ENCODE data around the gene SUCLG2.

SUCLG2 gene

GRCh38 chr3:67535006-67535405, 119.4 kb downstream of the SUCLG2 start:
- no peaks in the 10 kb centered on the region for H3K4me1 ChIP-seq (ENCODE audit: control insufficient read depth, insufficient read depth, low read depth, low read length)
- H3K4me2 ChIP-seq (ENCODE audit: low read length, poor library complexity, severe bottlenecking): no peak overlapping the region
- no peaks in the 10 kb centered on the region for H3K27me3 ChIP-seq (ENCODE audit: control insufficient read depth in 1 of 2, insufficient read depth in 1 of 2, low read length in 2 of 2)
- no peak overlapping the region for H3K27ac ChIP-seq (ENCODE audit: low read length, poor library complexity, severe bottlenecking)
- no peak overlapping the region for H3K18ac ChIP-seq (ENCODE audit: low read depth in 1 of 2, low read length in 2 of 2)
- no peak overlapping the region for H2BK12ac ChIP-seq (ENCODE audit: low read length in 2 of 2)
- H3K14ac ChIP-seq (ENCODE audit: low read length in 2 of 2): peak overlapping the region in 1 of 2 experiments; percentile 15
- no peaks in the 10 kb centered on the region for H3K9me3 ChIP-seq (ENCODE audit: control insufficient read depth, low read length)
- H2AFZ ChIP-seq (ENCODE audit: low read depth, low read length): no peak overlapping the region
- H3K4ac ChIP-seq (ENCODE audit: low read depth in 1 of 2, low read length in 2 of 2): no peak overlapping the region
- peak overlapping the region; percentile 35 for H2AK5ac ChIP-seq (ENCODE audit: low read length, severe bottlenecking)
- H3K4me3 ChIP-seq (ENCODE audit: insufficient read depth in 1 of 2, low read depth in 1 of 2, low read length in 2 of 2): no peak overlapping the region
- no peak for DNase-seq
- H2BK15ac ChIP-seq (ENCODE audit: low read depth, poor library complexity, severe bottlenecking): no peak overlapping the region
- no peak overlapping the region for H3K9ac ChIP-seq (ENCODE audit: low read length)
- no peak overlapping the region for H2BK5ac ChIP-seq (ENCODE audit: low read depth, low read length, poor library complexity, severe bottlenecking)
- WGBS: 87% methylated on average over 3 of the region's 3 CpGs
- H4K91ac ChIP-seq (ENCODE audit: low read length): no peak overlapping the region
- no peak overlapping the region for H3K23ac ChIP-seq (ENCODE audit: low read length in 2 of 2)
- no peaks in the 10 kb centered on the region for H3K36me3 ChIP-seq (ENCODE audit: control insufficient read depth in 1 of 2, insufficient read depth in 2 of 2, low read depth in 1 of 2, low read length in 2 of 2)
- no peak overlapping the region for H4K8ac ChIP-seq (ENCODE audit: low read length)
- H3K79me1 ChIP-seq (replicated peaks; ENCODE audit: low read length, poor library complexity, severe bottlenecking): peaks cover 22% of the 10 kb centered on the region
- no peak overlapping the region for H2BK120ac ChIP-seq (ENCODE audit: low read depth, low read length)

DNA sequence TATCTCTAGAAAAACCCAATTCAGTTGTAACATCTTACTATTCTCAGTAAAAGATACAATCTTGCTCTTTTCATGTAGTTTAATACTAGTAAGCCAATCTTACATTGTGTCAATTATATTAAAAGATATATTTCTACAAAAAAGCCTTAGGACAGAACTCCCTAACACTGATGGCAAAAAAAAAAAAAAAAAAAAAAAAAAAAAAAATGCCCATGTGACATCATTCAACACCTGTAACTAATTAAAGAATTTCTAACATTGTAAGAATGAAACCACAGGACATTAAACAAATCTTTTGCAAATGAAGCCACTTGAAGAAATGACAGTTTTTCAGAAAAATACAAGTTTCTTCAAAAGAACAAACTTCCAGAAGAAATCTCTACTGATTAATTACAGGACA, 119.8 kb downstream of the SUCLG2 start:
- no peak overlapping the region for H3K9ac ChIP-seq (ENCODE audit: low read length)
- H2AFZ ChIP-seq (ENCODE audit: low read depth, low read length): no peak overlapping the region
- no peak for DNase-seq

GRCh38 chr3:67531181-67532101, 123.0 kb downstream of the SUCLG2 start:
- no peaks in the 10 kb centered on the region for H3K9me3 ChIP-seq (ENCODE audit: control insufficient read depth, low read length)
- no peak overlapping the region for H2BK15ac ChIP-seq (ENCODE audit: low read depth, poor library complexity, severe bottlenecking)
- H2AK5ac ChIP-seq (ENCODE audit: low read length, severe bottlenecking): no peak overlapping the region
- H3K4me3 ChIP-seq (ENCODE audit: insufficient read depth in 1 of 2, low read depth in 1 of 2, low read length in 2 of 2): no peak overlapping the region
- H3K18ac ChIP-seq (ENCODE audit: low read depth in 1 of 2, low read length in 2 of 2): no peak overlapping the region
- H4K91ac ChIP-seq (ENCODE audit: low read length): no peak overlapping the region
- no peak overlapping the region for H3K14ac ChIP-seq (ENCODE audit: low read length in 2 of 2)
- H2BK12ac ChIP-seq (ENCODE audit: low read length in 2 of 2): no peak overlapping the region
- DNase-seq: peak; percentile 3
- no peak overlapping the region for H2BK120ac ChIP-seq (ENCODE audit: low read depth, low read length)
- no peaks in the 10 kb centered on the region for H3K4me1 ChIP-seq (ENCODE audit: control insufficient read depth, insufficient read depth, low read depth, low read length)
- H3K23ac ChIP-seq (ENCODE audit: low read length in 2 of 2): no peak overlapping the region
- H3K27ac ChIP-seq (ENCODE audit: low read length, poor library complexity, severe bottlenecking): peak overlapping the region; percentile 10
- no peak overlapping the region for H3K4me2 ChIP-seq (ENCODE audit: low read length, poor library complexity, severe bottlenecking)
- 57% methylated on average over 4 of the region's 6 CpGs for WGBS
- no peak overlapping the region for H2AFZ ChIP-seq (ENCODE audit: low read depth, low read length)
- no peaks in the 10 kb centered on the region for H3K27me3 ChIP-seq (ENCODE audit: control insufficient read depth in 1 of 2, insufficient read depth in 1 of 2, low read length in 2 of 2)
- H3K9ac ChIP-seq (ENCODE audit: low read length): no peak overlapping the region
- H3K36me3 ChIP-seq (ENCODE audit: control insufficient read depth in 1 of 2, insufficient read depth in 2 of 2, low read depth in 1 of 2, low read length in 2 of 2): peaks cover 0 to 15% of the 10 kb centered on the region in 2 experiments
- peaks cover 28% of the 10 kb centered on the region for H3K79me1 ChIP-seq (replicated peaks; ENCODE audit: low read length, poor library complexity, severe bottlenecking)
- no peak overlapping the region for H3K4ac ChIP-seq (ENCODE audit: low read depth in 1 of 2, low read length in 2 of 2)
- H4K8ac ChIP-seq (ENCODE audit: low read length): no peak overlapping the region
- no peak overlapping the region for H2BK5ac ChIP-seq (ENCODE audit: low read depth, low read length, poor library complexity, severe bottlenecking)

More for the DNA sequence above, 119.8 kb downstream of the SUCLG2 start:
- Histone ChIP-seq H3K23ac (ENCODE audit: low read length in 2 of 2) (no peak overlapping the region), H4K91ac (ENCODE audit: low read length) (no peak overlapping the region), H2BK120ac (ENCODE audit: low read depth, low read length) (no peak overlapping the region), H3K27me3 (ENCODE audit: control insufficient read depth in 1 of 2, insufficient read depth in 1 of 2, low read length in 2 of 2) (no peaks in the 10 kb centered on the region), H3K36me3 (ENCODE audit: control insufficient read depth in 1 of 2, insufficient read depth in 2 of 2, low read depth in 1 of 2, low read length in 2 of 2) (no peaks in the 10 kb centered on the region), H3K4ac (ENCODE audit: low read depth in 1 of 2, low read length in 2 of 2) (no peak overlapping the region), H3K18ac (ENCODE audit: low read depth in 1 of 2, low read length in 2 of 2) (no peak overlapping the region), H3K14ac (ENCODE audit: low read length in 2 of 2) (no peak overlapping the region), H2AK5ac (ENCODE audit: low read length, severe bottlenecking) (no peak overlapping the region), H3K27ac (ENCODE audit: low read length, poor library complexity, severe bottlenecking) (no peak overlapping the region), H4K8ac (ENCODE audit: low read length) (no peak overlapping the region), H2BK5ac (ENCODE audit: low read depth, low read length, poor library complexity, severe bottlenecking) (no peak overlapping the region), H3K4me2 (ENCODE audit: low read length, poor library complexity, severe bottlenecking) (no peak overlapping the region), H3K9me3 (ENCODE audit: control insufficient read depth, low read length) (no peaks in the 10 kb centered on the region), H3K4me3 (ENCODE audit: insufficient read depth in 1 of 2, low read depth in 1 of 2, low read length in 2 of 2) (no peak overlapping the region), H3K79me1 (replicated peaks; ENCODE audit: low read length, poor library complexity, severe bottlenecking) (peaks cover 22% of the 10 kb centered on the region), H3K4me1 (ENCODE audit: control insufficient read depth, insufficient read depth, low read depth, low read length) (no peaks in the 10 kb centered on the region), H2BK12ac (ENCODE audit: low read length in 2 of 2) (no peak overlapping the region), H2BK15ac (ENCODE audit: low read depth, poor library complexity, severe bottlenecking) (no peak overlapping the region)

- H3K27ac ChIP-seq (ENCODE audit: low read length, poor library complexity, severe bottlenecking): no peak overlapping the region
- no peak overlapping the region for H3K4me3 ChIP-seq (ENCODE audit: insufficient read depth in 1 of 2, low read depth in 1 of 2, low read length in 2 of 2)
- H4K8ac ChIP-seq (ENCODE audit: low read length): no peak overlapping the region
- no peak overlapping the region for H2AFZ ChIP-seq (ENCODE audit: low read depth, low read length)
- no peak overlapping the region for H3K23ac ChIP-seq (ENCODE audit: low read length in 2 of 2)
- H3K36me3 ChIP-seq (ENCODE audit: control insufficient read depth in 1 of 2, insufficient read depth in 2 of 2, low read depth in 1 of 2, low read length in 2 of 2): peaks cover 0 to 15% of the 10 kb centered on the region in 2 experiments
- H2BK12ac ChIP-seq (ENCODE audit: low read length in 2 of 2): no peak overlapping the region
- H3K9me3 ChIP-seq (ENCODE audit: control insufficient read depth, low read length): no peaks in the 10 kb centered on the region
- H2BK15ac ChIP-seq (ENCODE audit: low read depth, poor library complexity, severe bottlenecking): no peak overlapping the region
- no peaks in the 10 kb centered on the region for H3K27me3 ChIP-seq (ENCODE audit: control insufficient read depth in 1 of 2, insufficient read depth in 1 of 2, low read length in 2 of 2)
- no peak overlapping the region for H3K4me2 ChIP-seq (ENCODE audit: low read length, poor library complexity, severe bottlenecking)
- no peak overlapping the region for H3K14ac ChIP-seq (ENCODE audit: low read length in 2 of 2)
- H3K4ac ChIP-seq (ENCODE audit: low read depth in 1 of 2, low read length in 2 of 2): no peak overlapping the region
- peaks cover 17% of the 10 kb centered on the region for H3K79me1 ChIP-seq (replicated peaks; ENCODE audit: low read length, poor library complexity, severe bottlenecking)
- H2AK5ac ChIP-seq (ENCODE audit: low read length, severe bottlenecking): no peak overlapping the region
- peak; percentile 14 for DNase-seq
- H2BK5ac ChIP-seq (ENCODE audit: low read depth, low read length, poor library complexity, severe bottlenecking): no peak overlapping the region
- H3K18ac ChIP-seq (ENCODE audit: low read depth in 1 of 2, low read length in 2 of 2): no peak overlapping the region
- H2BK120ac ChIP-seq (ENCODE audit: low read depth, low read length): no peak overlapping the region
- no peak overlapping the region for H3K9ac ChIP-seq (ENCODE audit: low read length)
- H4K91ac ChIP-seq (ENCODE audit: low read length): no peak overlapping the region
- WGBS: no CpG with 5 or more reads among the region's 1 CpG
- H3K4me1 ChIP-seq (ENCODE audit: control insufficient read depth, insufficient read depth, low read depth, low read length): no peaks in the 10 kb centered on the region
Measured at GRCh38 chr3:67529915-67530314, 124.5 kb downstream of the SUCLG2 start.
